Measurements from ENCODE around the gene IGF2R. TPM values are rescaled to one million over a fixed set of nuclear protein-coding genes. Genes with fewer than 3 reads are reported as not detected.

The IGF2R gene
- total and polyA plus RNA-seq, 2 donors (not counting 1 experiment from before 2014, with no cell fraction given): 9.5 to 53.3 TPM

DNA sequence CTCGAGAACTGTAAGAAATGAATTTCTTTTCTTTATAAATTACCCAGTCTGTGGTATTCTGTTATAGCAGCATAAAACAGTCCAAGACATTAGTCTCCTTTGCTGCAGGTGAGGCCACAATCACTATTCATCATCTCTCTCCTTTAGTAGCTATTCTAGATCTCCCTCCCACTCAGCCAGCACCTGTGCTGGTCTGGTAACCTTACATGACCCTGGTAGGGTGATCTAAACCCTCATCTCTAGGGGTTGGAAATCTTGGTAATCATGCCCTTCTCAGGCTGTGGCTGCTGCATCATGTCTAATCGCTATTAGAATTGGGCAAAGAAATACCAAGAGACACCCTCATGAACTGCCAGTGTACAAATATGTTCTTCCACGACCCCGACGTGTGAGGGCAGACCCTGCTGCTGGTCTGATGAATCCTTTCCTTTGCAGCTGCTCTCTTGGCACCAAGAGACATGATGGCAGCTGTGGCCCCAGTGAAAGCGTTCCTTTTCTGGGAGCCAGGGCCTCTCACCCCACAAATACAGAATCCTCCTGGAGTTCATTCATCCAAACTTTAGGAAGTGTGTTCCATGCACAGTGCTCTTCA, 23.0 kb upstream of the IGF2R start:
- POLR2A ChIA-PET: no interaction called here
- CTCF ChIA-PET: no interaction called here
- no peaks in the 10 kb centered on the region for H3K79me2 ChIP-seq (ENCODE audit: control insufficient read depth, insufficient read depth, low read length)
- Mint-ChIP-seq H3K4me3 (no peak overlapping the region), H3K4me1 (no peaks in the 10 kb centered on the region), H3K27ac (no peak overlapping the region), H3K27me3 (peaks cover 9% of the 10 kb centered on the region), H3K9me3 (ENCODE audit: insufficient read depth) (peaks cover 7% of the 10 kb centered on the region)
- DNase-seq (no peak), ATAC-seq (ENCODE audit: low read depth) (no peak)
- no peak overlapping the region for H2AFZ ChIP-seq (ENCODE audit: insufficient read depth, low read depth, low read length, poor library complexity, severe bottlenecking)
- WGBS (ENCODE audit: insufficient coverage): 91% methylated on average over 4 of the region's 6 CpGs
- H3K4me3 ChIP-seq (ENCODE audit: control extremely low read depth in 1 of 5, extremely low read depth in 1 of 5, insufficient read depth in 1 of 5, low read depth in 2 of 5, low read length in 4 of 5): no peak overlapping the region
- no peak for TF ChIP-seq EZH2 (IDR thresholded peaks at IDR 0.05; ENCODE audit: borderline replicate concordance, insufficient read depth, low read depth, low read length, poor library complexity, severe bottlenecking)
- TF ChIP-seq, protein P1, sequence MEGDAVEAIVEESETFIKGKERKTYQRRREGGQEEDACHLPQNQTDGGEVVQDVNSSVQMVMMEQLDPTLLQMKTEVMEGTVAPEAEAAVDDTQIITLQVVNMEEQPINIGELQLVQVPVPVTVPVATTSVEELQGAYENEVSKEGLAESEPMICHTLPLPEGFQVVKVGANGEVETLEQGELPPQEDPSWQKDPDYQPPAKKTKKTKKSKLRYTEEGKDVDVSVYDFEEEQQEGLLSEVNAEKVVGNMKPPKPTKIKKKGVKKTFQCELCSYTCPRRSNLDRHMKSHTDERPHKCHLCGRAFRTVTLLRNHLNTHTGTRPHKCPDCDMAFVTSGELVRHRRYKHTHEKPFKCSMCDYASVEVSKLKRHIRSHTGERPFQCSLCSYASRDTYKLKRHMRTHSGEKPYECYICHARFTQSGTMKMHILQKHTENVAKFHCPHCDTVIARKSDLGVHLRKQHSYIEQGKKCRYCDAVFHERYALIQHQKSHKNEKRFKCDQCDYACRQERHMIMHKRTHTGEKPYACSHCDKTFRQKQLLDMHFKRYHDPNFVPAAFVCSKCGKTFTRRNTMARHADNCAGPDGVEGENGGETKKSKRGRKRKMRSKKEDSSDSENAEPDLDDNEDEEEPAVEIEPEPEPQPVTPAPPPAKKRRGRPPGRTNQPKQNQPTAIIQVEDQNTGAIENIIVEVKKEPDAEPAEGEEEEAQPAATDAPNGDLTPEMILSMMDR (IDR thresholded peaks at IDR 0.05): no peak
- H3K9me3 ChIP-seq (ENCODE audit: control extremely low read depth in 1 of 3, control insufficient read depth in 2 of 3, insufficient read depth in 1 of 3, low read length in 2 of 3): peaks cover 0 to 14% (median 10%) of the 10 kb centered on the region in 3 donors
- H3K4me2 ChIP-seq (replicated peaks; ENCODE audit: low read depth, low read length, poor library complexity, severe bottlenecking): no peak overlapping the region
- intact Hi-C loops (cut with micrococcal nuclease): loop anchor here (10.0 kb wide), 1 partner anchor 771 kb away; no protein-coding TSS in a partner anchor
- H3K36me3 ChIP-seq (replicated peaks in 1 of 2; ENCODE audit: control extremely low read depth in 1 of 2, control insufficient read depth in 1 of 2, extremely low read depth in 1 of 2, insufficient read depth in 2 of 2, low read length in 1 of 2): no peaks in the 10 kb centered on the region
- H4K20me1 ChIP-seq (ENCODE audit: control insufficient read depth, insufficient read depth, low read length, poor library complexity, severe bottlenecking): no peaks in the 10 kb centered on the region
- H3K27me3 ChIP-seq (replicated peaks in 1 of 4; ENCODE audit: control extremely low read depth in 1 of 4, control insufficient read depth in 3 of 4, insufficient read depth in 4 of 4, low read length in 3 of 4): no peaks in the 10 kb centered on the region
- H3K9ac ChIP-seq (ENCODE audit: low read length): no peak overlapping the region
- no peaks in the 10 kb centered on the region for H3K4me1 ChIP-seq (ENCODE audit: control insufficient read depth in 2 of 2, insufficient read depth in 2 of 2, low read length in 2 of 2)
- H3K27ac ChIP-seq (ENCODE audit: low read length in 2 of 2): no peak overlapping the region

DNA sequence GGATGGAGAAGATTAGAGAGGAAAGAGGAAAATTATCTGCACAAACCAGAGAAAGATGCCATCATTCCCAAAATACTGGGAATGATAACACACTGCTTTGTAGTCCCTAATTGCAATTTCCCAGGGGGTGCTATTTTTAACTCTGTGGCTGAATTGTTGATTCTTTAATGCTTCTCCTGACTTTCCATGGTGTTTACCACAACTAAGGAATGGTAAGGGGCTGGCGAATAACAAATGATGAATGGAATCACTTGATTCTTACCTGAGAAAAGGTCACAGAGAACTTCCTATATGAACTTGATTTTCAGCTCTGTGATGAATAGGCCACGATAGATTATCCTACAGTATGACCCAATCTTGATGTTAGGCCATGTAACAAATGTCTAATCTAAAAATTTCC, 22.0 kb upstream of the IGF2R start:
- CTCF ChIA-PET: no interaction called here
- H3K4me1 ChIP-seq (ENCODE audit: control insufficient read depth in 2 of 2, insufficient read depth in 2 of 2, low read length in 2 of 2): no peaks in the 10 kb centered on the region

More for the DNA sequence above, 22.0 kb upstream of the IGF2R start:
- ATAC-seq (ENCODE audit: low read depth) (no peak), DNase-seq (no peak)
- H3K4me1 Mint-ChIP-seq: no peaks in the 10 kb centered on the region
- POLR2A ChIA-PET: no interaction called here
- Histone ChIP-seq H3K27ac (ENCODE audit: low read length in 2 of 2) (no peak overlapping the region), H3K4me2 (replicated peaks; ENCODE audit: low read depth, low read length, poor library complexity, severe bottlenecking) (no peak overlapping the region), H3K79me2 (ENCODE audit: control insufficient read depth, insufficient read depth, low read length) (no peaks in the 10 kb centered on the region), H3K9me3 (ENCODE audit: control extremely low read depth in 1 of 3, control insufficient read depth in 2 of 3, insufficient read depth in 1 of 3, low read length in 2 of 3) (peaks cover 0 to 14% (median 10%) of the 10 kb centered on the region in 3 donors), H4K20me1 (ENCODE audit: control insufficient read depth, insufficient read depth, low read length, poor library complexity, severe bottlenecking) (no peaks in the 10 kb centered on the region), H3K4me3 (ENCODE audit: control extremely low read depth in 1 of 5, extremely low read depth in 1 of 5, insufficient read depth in 1 of 5, low read depth in 2 of 5, low read length in 4 of 5) (no peak overlapping the region), H3K9ac (ENCODE audit: low read length) (no peak overlapping the region), H3K27me3 (replicated peaks in 1 of 4; ENCODE audit: control extremely low read depth in 1 of 4, control insufficient read depth in 3 of 4, insufficient read depth in 4 of 4, low read length in 3 of 4) (peaks cover 0 to 3% (median 0%) of the 10 kb centered on the region in 4 experiments), H2AFZ (ENCODE audit: insufficient read depth, low read depth, low read length, poor library complexity, severe bottlenecking) (no peak overlapping the region), H3K36me3 (replicated peaks in 1 of 2; ENCODE audit: control extremely low read depth in 1 of 2, control insufficient read depth in 1 of 2, extremely low read depth in 1 of 2, insufficient read depth in 2 of 2, low read length in 1 of 2) (no peaks in the 10 kb centered on the region)
- no peak overlapping the region for H3K27ac Mint-ChIP-seq
- peaks cover 7% of the 10 kb centered on the region for H3K9me3 Mint-ChIP-seq (ENCODE audit: insufficient read depth)
- intact Hi-C loops (cut with micrococcal nuclease): loop anchor here (10.0 kb wide), 1 partner anchor 772 kb away; no protein-coding TSS in a partner anchor
- no CpG with 5 or more reads among the region's 2 CpGs for WGBS (ENCODE audit: insufficient coverage)
- no peak overlapping the region for H3K4me3 Mint-ChIP-seq
- H3K27me3 Mint-ChIP-seq: peaks cover 10% of the 10 kb centered on the region
- no peak for TF ChIP-seq EZH2 (IDR thresholded peaks at IDR 0.05; ENCODE audit: borderline replicate concordance, insufficient read depth, low read depth, low read length, poor library complexity, severe bottlenecking)
- TF ChIP-seq, protein P1 (IDR thresholded peaks at IDR 0.05): no peak
